ENCODE measurements around the gene WDR83. TPM values are rescaled to one million over a fixed set of nuclear protein-coding genes. Genes with fewer than 3 reads are reported as not detected.
"Not testable (repeated sequence)": the region's sequence is repeated elsewhere in the genome, so short reads cannot be mapped to it uniquely, and the experiment has no call there.

The WDR83 gene
- total RNA-seq, 1 donor from 2014 or later = 18.4 TPM

DNA sequence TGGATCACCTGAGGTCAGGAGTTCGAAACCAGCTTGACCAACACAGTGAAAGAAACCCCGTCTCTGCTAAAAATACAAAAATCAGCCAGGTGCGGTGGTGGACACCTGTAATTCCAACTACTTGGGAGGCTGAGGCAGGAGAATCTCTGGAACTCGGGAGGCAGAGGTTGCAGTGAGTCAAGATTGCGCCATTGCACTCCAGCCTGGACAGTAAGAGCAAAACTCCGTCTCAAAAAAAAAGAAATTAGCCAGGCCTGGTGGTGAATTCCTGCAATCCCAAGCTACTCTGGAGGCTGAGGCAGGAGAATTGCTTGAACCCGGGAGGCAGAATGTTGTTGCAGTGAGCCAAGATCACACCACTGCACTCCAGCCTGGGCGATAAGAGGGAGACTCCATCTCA is 42.0 kb downstream of the WDR83 start:
- intact Hi-C loops (cut with micrococcal nuclease) = no loop called here

DNA sequence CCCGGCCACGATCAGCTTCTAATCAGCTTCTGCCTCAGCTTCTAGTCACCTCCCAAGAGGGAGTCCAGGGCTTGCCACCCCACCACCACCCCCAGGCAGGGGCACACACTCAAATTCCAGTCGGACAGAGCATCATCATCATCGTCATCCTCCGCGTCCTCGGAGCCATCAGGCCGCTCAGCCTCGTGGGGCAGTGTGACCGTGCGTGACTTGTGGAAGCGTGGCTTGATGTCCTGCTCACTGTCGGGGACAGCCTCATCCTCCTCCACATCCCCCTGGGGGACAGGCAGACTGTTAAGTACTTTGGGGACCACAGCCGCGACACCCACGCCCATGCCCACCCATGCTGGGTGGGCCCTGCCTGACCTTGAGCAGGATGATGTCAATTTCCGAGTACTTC is 44.6 kb downstream of the WDR83 start:
- intact Hi-C loops (cut with micrococcal nuclease) = no loop called here

DNA sequence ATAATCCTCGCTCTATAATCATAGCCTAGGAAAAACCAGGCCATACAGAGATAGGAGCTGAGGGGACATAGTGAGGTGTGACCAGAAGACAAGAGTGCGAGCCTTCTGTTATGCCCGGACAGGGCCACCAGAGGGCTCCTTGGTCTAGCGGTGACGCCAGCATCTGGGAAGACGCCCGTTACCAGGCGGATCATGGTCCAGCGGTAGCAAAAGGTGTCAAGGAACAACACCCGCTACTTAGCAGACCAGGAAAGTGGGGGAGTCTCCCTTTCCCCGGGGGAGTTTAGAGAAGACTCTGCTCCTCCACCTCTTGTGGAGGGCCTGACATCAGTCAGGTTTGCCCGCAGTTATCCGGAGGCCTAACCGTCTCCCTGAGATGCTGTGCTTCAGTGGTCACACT is 45.5 kb downstream of the WDR83 start:
- intact Hi-C loops (cut with micrococcal nuclease) = not testable (repeated sequence)

DNA sequence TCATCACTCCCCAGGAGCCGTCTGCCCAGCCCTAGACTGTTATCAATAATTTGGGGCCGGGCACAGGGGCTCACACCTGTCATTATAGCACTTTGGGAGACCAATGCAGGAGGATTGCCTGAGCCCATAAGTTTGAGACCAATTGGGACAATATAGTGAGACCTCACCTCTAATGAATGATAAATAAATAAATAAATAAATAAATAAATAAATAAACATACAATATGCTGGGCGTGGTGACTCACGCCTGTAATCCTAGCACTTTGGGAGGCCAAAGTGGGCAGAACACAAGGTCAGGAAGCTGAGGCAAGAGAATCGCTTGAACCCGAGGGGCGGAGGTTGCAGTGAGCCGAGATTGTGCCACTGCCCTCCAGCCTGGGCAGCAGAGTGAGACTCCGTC is 46.7 kb downstream of the WDR83 start:
- intact Hi-C loops (cut with micrococcal nuclease) = not testable (repeated sequence)

DNA sequence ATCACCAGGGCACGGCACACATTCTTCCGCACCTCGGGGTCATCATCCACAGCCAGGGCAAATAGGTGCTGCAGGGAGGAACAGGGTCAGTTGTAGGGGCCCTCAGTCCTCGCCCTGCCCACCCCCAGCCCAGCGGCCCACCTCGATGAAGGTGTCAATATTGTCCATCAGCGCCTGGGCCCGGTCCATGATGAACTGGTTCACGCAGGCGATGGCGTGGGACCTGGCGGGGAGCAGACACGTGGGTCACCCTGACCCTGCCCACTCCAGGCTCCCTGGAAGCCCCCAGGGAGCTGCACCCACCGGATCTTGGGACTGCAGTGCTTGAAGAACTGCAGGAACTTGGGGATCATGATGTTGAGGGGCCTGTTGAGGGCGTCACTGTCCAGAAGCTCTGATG is 48.5 kb downstream of the WDR83 start:
- intact Hi-C loops (cut with micrococcal nuclease) = loop anchor here (5.0 kb wide), 1 partner anchor 132 kb away; no protein-coding TSS in a partner anchor

DNA sequence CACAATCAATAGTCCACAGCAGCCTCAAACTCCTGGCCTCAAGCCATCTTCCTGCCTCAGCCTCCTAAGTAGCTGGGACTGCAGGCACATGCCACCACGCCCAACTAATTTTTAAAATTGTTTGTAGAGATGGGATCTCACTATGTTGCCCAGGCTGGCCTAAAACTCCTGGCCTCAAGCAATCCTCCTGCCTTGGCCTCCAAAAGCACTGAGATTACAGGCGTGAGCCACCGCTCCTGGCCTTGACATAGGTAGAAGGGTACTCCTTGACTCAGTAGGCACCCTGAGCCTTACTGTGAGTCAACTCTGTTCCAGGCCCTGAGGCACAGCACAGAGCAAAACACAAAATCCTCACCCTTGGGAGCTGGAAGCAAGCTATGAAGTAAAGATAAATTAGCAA is 49.3 kb downstream of the WDR83 start:
- intact Hi-C loops (cut with micrococcal nuclease) = loop anchor here (5.0 kb wide), 1 partner anchor 131 kb away; no protein-coding TSS in a partner anchor

DNA sequence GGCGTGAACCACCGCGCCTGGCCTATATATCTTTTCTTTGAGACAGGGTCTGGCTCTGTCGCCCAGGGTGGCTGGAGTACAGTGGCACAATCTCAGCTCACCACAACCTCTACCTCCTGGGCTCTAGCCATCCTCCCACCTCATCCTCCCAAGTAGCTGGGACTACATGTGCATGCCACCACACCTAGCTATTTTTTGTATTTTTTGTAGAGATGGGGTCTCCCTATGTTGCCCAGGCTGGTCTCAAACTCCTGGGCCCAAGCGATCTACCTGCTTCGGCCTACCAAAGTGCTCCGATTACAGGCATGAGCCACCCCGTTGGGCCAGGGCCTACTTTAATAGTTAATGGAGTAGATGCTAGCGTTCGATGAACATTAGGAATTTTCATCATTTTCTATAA is 53.7 kb downstream of the WDR83 start:
- intact Hi-C loops (cut with micrococcal nuclease) = loop anchor here (5.0 kb wide), 1 partner anchor 108 kb away; the partner anchor contains the start of genes ZNF490 and ZNF791

DNA sequence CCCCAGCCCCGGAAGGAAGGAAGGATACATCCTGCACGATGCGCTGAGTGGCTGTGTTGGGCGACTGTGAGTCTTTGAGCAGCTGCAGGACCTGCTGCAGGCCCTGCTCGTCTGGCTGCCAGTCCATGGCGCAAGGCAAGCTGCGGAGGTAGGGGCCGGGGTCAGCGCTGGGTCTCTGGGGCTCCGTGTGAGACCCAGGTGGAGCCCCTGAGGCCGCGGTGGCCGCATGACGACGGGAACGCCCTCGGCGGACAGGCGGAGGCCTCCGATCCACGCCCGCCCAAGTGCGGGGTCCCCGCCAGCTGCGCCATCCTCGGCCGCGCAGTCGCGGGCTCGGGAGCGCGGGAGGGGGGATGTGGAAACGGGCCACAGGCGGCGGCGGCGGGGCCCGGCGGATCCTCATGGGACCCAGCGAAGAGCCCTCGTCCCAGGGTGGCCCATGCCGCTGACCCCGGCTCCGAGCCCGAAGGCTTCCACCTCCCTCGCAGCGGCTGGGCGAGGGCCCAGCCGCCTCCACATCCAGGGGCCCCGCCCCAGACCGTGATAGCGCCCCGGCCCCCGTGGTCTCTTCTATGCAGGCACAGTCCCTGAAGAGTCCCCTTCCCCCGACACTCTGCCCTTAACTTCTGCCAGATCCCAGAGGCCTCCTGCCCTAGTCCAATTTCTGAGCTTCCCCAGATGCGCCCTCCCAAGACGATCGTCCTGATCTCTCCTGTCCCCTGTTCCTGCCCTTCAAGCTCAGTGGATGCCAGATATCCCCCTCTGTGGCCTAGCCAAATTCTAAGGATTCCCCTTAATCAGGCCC is 54.4 kb downstream of the WDR83 start:
- intact Hi-C loops (cut with micrococcal nuclease) = loop anchor here (5.0 kb wide), 1 partner anchor 109 kb away; the partner anchor contains the start of genes ZNF490 and ZNF791

DNA sequence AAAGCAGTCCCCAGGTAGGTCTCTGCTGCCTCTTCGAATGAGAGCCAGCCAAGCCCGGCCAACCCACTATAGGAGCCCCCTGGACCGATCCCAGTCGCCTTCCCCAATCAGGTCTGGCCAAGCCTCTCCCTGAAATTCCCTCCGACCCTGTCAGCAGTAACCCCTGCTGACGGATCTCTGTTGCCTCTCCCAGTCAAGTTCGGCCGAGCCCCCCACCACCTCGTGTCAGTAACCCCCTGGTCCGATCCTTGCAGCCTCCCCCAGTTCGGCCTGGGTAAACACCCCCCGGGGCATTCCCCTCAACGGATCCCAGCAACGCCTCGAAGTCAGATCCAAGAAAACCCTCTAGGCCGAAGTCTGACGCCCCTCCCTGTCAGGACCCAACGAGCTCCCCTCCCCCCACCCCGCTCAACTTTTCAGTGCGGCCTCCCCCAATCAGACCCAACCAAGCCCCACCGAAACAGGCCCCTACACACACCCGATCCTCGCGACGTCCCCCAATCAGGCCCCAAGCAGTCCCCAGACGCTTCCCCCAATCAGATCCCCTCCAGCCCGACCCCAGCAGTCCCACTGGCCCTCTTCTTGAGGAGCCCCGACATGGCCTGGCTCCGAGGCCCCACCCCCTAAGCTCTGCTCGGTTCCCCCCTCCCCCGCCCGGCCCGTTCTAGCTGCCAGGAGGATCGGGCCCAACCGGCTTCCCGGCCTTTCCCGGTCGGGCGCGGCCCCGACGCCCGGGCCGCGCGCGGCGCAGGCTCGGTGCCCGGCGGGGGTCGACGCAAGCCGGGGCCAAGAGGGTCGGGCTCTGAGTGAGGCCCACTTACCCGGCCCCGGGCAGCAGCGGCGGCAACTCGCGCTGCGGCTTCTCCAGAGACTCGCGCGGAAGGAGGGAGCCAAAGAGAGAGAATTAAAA is 55.3 kb downstream of the WDR83 start:
- intact Hi-C loops (cut with micrococcal nuclease) = loop anchor here (1.0 to 5.0 kb wide), 3 partner anchors 41 to 110 kb away; partner anchors contain the start of genes DHPS, ZNF490 and ZNF791

DNA sequence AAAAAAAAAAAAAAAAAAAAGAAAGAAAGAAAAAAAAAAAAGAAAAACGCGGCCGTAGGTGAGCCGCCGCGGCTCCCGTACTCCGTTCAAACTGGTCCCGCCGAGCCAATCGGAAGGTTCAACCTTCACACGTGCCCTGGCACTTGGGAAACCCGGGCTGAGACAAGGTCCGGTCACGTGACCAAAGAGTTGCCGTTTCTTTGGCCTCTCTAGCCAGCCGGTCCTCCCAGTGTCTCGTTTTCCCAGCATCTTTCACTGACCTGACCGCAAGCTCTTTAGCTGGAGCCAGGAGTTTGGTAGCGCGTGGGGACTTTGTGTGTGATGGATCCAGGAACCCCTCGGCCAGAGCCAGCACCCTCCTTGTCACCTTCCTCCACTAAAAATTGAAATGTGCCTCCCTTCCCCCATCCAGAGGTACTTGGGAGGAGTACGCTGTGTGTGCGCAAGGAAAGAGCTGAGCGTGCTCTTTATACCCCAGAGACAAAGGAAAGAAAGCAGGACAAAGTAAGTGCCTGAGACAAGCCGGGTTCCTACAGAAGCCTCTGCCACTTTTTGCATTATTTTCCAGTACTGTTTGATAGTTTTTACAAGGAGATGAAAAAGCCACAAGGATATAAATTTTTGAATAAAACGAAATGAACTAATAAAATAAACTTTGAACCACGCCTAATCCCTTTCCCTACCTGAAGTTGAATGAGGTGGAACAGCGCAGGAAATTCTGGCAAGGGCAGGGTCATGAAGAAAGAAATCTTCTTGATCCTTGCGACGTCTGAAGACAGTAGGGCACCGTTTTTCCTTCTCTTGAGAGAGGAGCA is 56.2 kb downstream of the WDR83 start:
- intact Hi-C loops (cut with micrococcal nuclease) = loop anchor here (1.0 to 5.0 kb wide), 3 partner anchors 41 to 110 kb away; partner anchors contain the start of genes DHPS, ZNF490 and ZNF791

DNA sequence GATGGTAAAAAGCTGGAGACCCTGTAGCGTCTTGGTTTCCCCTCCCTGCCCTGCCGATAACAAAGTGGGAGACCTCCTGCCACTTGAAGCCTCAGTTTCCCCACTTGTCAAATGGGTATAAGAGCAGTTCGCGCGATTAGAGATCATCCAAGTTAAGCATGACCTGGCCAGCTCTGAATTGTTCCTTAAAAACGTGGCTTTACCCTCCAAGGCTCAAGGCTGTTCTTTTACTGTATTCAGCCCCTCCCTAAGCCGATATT is 56.7 kb downstream of the WDR83 start:
- intact Hi-C loops (cut with micrococcal nuclease) = loop anchor here (2.0 to 5.0 kb wide), 2 partner anchors 69 to 111 kb away; partner anchors contain the start of genes ZNF490 and ZNF791

DNA sequence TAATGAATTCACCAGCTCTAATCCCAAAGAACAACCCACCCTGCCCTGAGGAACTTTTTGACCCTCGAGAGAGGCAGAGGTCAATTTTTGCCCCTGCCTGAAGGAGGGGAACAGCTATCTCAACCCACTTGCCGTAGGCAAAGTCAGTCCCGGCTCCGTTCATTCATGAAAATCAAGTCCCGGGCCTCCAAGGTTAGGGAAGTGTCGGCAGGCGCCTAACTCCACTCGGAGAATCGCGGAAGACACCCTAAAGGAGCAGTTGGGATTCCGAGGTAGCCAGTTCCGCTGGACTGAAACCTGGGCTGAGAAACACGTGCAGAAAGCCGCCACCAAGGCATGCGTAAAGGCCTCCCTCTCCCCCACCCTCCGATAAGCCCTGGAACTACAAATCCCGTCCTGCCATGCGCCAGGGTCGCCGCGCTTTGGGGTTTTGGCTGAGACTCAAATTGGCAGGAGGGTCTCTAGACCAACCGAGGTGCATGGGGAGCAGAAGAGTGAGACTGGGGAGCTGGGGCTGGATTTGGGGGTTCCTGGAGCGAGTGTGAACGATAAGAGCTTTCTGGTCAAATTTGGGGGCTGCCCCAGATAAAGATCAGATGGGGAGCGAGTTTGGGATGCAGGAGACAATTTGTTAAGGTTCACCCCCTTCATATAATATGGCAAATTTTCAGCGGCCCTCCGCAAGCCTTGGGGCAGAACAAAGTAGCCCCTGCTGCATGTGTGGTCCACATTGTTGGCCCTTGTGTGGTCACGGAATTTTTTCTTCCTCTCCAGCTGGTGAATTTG is 57.2 kb downstream of the WDR83 start, which contains the start of gene TNPO2:
TNPO2 (minus strand) TSS at position 292 of the 786 bp plus-strand sequence. CDS start 2,955 bp downstream, outside the sequence.
- intact Hi-C loops (cut with micrococcal nuclease) = loop anchor here (1.0 to 5.0 kb wide), 3 partner anchors 9 to 112 kb away; partner anchors contain the start of genes ZNF490 and ZNF791

Other genes starting within 250 kb of the WDR83 start
- 4.9 and 5.0 TPM in 2 replicates for gene ZNF443, start 225.8 kb upstream of the WDR83 start, total RNA-seq
- gene ZNF709, start 182.0 kb upstream of the WDR83 start, total RNA-seq = 1.2 and 1.9 TPM in 2 replicates
- gene ZNF564, start 115.3 kb upstream of the WDR83 start, total RNA-seq = 10.1 and 12.1 TPM in 2 replicates
- 13.2 TPM in 2 replicates for gene ZNF490, start 56.0 kb upstream of the WDR83 start, total RNA-seq
- gene ZNF791, start 55.9 kb upstream of the WDR83 start, total RNA-seq = 30.6 and 34.4 TPM in 2 replicates
- gene MAN2B1, start 65 bp upstream of the WDR83 start, total RNA-seq = 120 and 134 TPM in 2 replicates
- gene DHPS, start 15.1 kb downstream of the WDR83 start, total RNA-seq = 94.8 and 101 TPM in 2 replicates
- not detected in 2 replicates for gene GNG14, start 21.2 kb downstream of the WDR83 start, total RNA-seq
- gene FBXW9, start 29.8 kb downstream of the WDR83 start, total RNA-seq = 6.2 and 6.8 TPM in 2 replicates
- gene TNPO2, start 57.1 kb downstream of the WDR83 start, total RNA-seq = 82.2 and 84.3 TPM in 2 replicates
- 176 and 181 TPM in 2 replicates for gene TRIR, start 67.9 kb downstream of the WDR83 start, total RNA-seq
- 61.5 and 68.5 TPM in 2 replicates for gene GET3, start 70.7 kb downstream of the WDR83 start, total RNA-seq
- not detected in 2 replicates for gene BEST2, start 85.0 kb downstream of the WDR83 start, total RNA-seq
- 12.0 and 14.6 TPM in 2 replicates for gene HOOK2, start 108.7 kb downstream of the WDR83 start, total RNA-seq
- gene JUNB, start 124.7 kb downstream of the WDR83 start, total RNA-seq = 101 and 105 TPM in 2 replicates
- gene PRDX2, start 135.0 kb downstream of the WDR83 start, total RNA-seq = 278 and 282 TPM in 2 replicates
- gene THSD8, start 135.3 kb downstream of the WDR83 start, total RNA-seq = 26.6 and 29.4 TPM in 2 replicates
- 33.9 and 35.1 TPM in 2 replicates for gene RNASEH2A, start 139.8 kb downstream of the WDR83 start, total RNA-seq
- not detected in 2 replicates for gene RTBDN, start 167.8 kb downstream of the WDR83 start, total RNA-seq
- 0.73 and 1.0 TPM in 2 replicates for gene MAST1, start 171.7 kb downstream of the WDR83 start, total RNA-seq
- 22.6 and 22.7 TPM in 2 replicates for gene DNASE2, start 214.6 kb downstream of the WDR83 start, total RNA-seq
- gene KLF1, start 220.4 kb downstream of the WDR83 start, total RNA-seq = 0.11 and 0.32 TPM in 2 replicates
- 40.9 and 43.2 TPM in 2 replicates for gene GCDH, start 224.4 kb downstream of the WDR83 start, total RNA-seq

All from T-helper 2 cell treated with Interferon-gamma antibody and Interleukin-4, amounts not matched to agents 100 ng/mL and 5 ng/mL, for 36 hours (primary cell).